Gastroesophageal sphincter (tissue), 3 donors: ENCODE measurements around the gene VWA7.

Experiments
- CTCF ChIP-seq, 4 experiments: fragments of 200-600 bp in 2 of 4; fragments of 450-650 bp in 2 of 4; sonication (generic) in 1 of 4; IDR thresholded peaks; one replicate each; pipeline ENCODE4 v1.5.1; 2017 to 2019; ENCODE audit warnings: antibody characterized with exemption in 4 of 4, mild to moderate bottlenecking in 2 of 4, moderate library complexity in 2 of 4
- EP300 ChIP-seq: sonication (generic); formaldehyde crosslinking; IDR thresholded peaks from one replicate; pipeline ENCODE4 v1.6.1; 2017; ENCODE audit warnings: antibody characterized with exemption, mild to moderate bottlenecking
- POLR2AphosphoS5 ChIP-seq: sonication (generic); formaldehyde crosslinking; IDR thresholded peaks from one replicate; pipeline ENCODE4 v1.6.1; 2017; ENCODE audit warnings: antibody characterized with exemption

GRCh38 chr6:31791324-31792089 lies 14.4 kb upstream of the VWA7 start:
- TF ChIP-seq CTCF (IDR thresholded peaks at IDR 0.05): peak in 3 of 4 experiments; percentile 19 to 55 (median 46)
- no peak for TF ChIP-seq POLR2AphosphoS5
- no peak for TF ChIP-seq EP300
